Measurements from ENCODE around the gene BMPR1B. TPM values are rescaled to one million over a fixed set of nuclear protein-coding genes. Genes with fewer than 3 reads are reported as not detected.

BMPR1B gene
- total RNA-seq, 4 donors from 2014 or later, result 0.17 to 0.88 (median 0.35) TPM

- no peak for TF ChIP-seq CTCF (IDR thresholded peaks at IDR 0.05; ENCODE audit: low read depth)
Measured at GRCh38 chr4:94831607-94832006, 73.9 kb downstream of the BMPR1B start.

- no peak for TF ChIP-seq CTCF (IDR thresholded peaks at IDR 0.05; ENCODE audit: low read depth)
Measured at GRCh38 chr4:94833394-94833793, 75.6 kb downstream of the BMPR1B start.

GRCh38 chr4:94834501-94834900, 76.7 kb downstream of the BMPR1B start:
- TF ChIP-seq CTCF (IDR thresholded peaks at IDR 0.05; ENCODE audit: low read depth), result no peak

- TF ChIP-seq CTCF (IDR thresholded peaks at IDR 0.05; ENCODE audit: low read depth), result no peak
Measured at GRCh38 chr4:94841864-94842221, 84.1 kb downstream of the BMPR1B start.

GRCh38 chr4:94843216-94843615, 85.5 kb downstream of the BMPR1B start:
- TF ChIP-seq CTCF (IDR thresholded peaks at IDR 0.05; ENCODE audit: low read depth), result no peak

GRCh38 chr4:94848326-94848725, 90.6 kb downstream of the BMPR1B start:
- TF ChIP-seq CTCF (IDR thresholded peaks at IDR 0.05; ENCODE audit: low read depth), result no peak

- TF ChIP-seq CTCF (IDR thresholded peaks at IDR 0.05; ENCODE audit: low read depth), result no peak
Measured at GRCh38 chr4:94849901-94850300, 92.1 kb downstream of the BMPR1B start.

Data from subcutaneous adipose tissue (tissue), 4 donors.